Right lobe of liver (tissue), 6 donors: ENCODE data around the gene ZNF697. TPM values are rescaled to one million over a fixed set of nuclear protein-coding genes. Genes with fewer than 3 reads are reported as not detected.
A peak's percentile ranks its signal among the peaks of the same experiment; 100 is the strongest.

Experiments
- ATAC-seq, 4 donors: fragments of 200-7000 bp; cut with Tn5 transposase; one replicate each; pipeline ENCODE4 v1.9.1; 2020; ENCODE audit warnings: mild to moderate bottlenecking in 4 of 4, moderate library complexity in 4 of 4
- DNase-seq, 3 donors: peaks; one replicate each; pipeline ENCODE4 v3.0.0-alpha.2; 2020
- H3K27ac ChIP-seq, 3 donors: fragments of 200-600 bp; one replicate each; pipeline ENCODE4 v1.8.0; 2022
- H3K27me3 ChIP-seq, 2 donors: fragments of 200-600 bp; one replicate each; pipeline ENCODE4 v1.8.0; 2022
- H3K36me3 ChIP-seq, 4 donors: fragments of 200-600 bp; sonication (generic) in 1 of 4; one replicate each; pipeline versions ENCODE4 v1.5.1 to v1.8.0; 2017 to 2022; ENCODE audit warnings: control low read depth in 1 of 4
- H3K4me1 ChIP-seq, 4 donors: fragments of 200-600 bp; sonication (generic) in 1 of 4; one replicate each; pipeline versions ENCODE4 v1.5.1 to v1.8.0; 2017 to 2022; ENCODE audit warnings: control low read depth in 1 of 4
- H3K4me3 ChIP-seq, 3 donors: fragments of 200-600 bp; one replicate each; pipeline ENCODE4 v1.8.0; 2022
- H3K9me3 ChIP-seq, 4 donors: fragments of 200-600 bp; sonication (generic) in 1 of 4; one replicate each; pipeline versions ENCODE4 v1.5.1 to v1.8.0; 2017 to 2022; ENCODE audit warnings: control low read depth in 1 of 4
- POLR2A ChIP-seq: fragments of 450-650 bp; IDR thresholded peaks from one replicate; pipeline ENCODE4 v1.6.1; 2017; ENCODE audit warnings: antibody characterized with exemption, mild to moderate bottlenecking
- WGBS: methylation state at CpG from one replicate; pipeline ENCODE4 v1.1.6; 2018; ENCODE audit warnings: low coverage, low lambda C conversion rate; ENCODE audit not compliant: insufficient coverage; ENCODE audit errors: missing lambda C conversion rate; 5-methylcytosine and 5-hydroxymethylcytosine counted together
- intact Hi-C, 2 donors: fragments of 100-400 bp; cut with DNase I; formaldehyde crosslinking; loops; one replicate each; pipeline versions ENCODE4 v1.11.2 to v1.14.1; 2022
- total RNA-seq, 6 experiments: library from RNA; depleted of rRNA in 2 of 6; stranded (reverse); fragments of >200 nt in 2 of 6; fragmentation: NEBNext Ultra II Directional in 3 of 6; extraction: Animal tissue kit (Norgen Biotek cat#: 25700) in 3 of 6; gene quantifications; one replicate each; pipeline versions ENCODE4 v1.1.0 to v1.2.4, GENCODE V29; 2016 to 2023
- TF ChIP-seq, protein P1 (sequence below), 4 donors: fragments of 200-600 bp in 3 of 4; fragments of 450-650 bp in 1 of 4; IDR thresholded peaks; one replicate each; pipeline versions ENCODE4 v1.5.1 to v1.8.0; 2016 to 2022; ENCODE audit warnings: antibody characterized with exemption in 4 of 4, mild to moderate bottlenecking in 2 of 4
- donor health status: DM: no; HTN: yes; CAD: no.
- donor health status: DM: no; HTN: no; CAD: no.
- donor health status: DM: no; HTN: no; CAD: no.
- donor health status: DM: no; HTN: yes; CAD: no.
- donor health status: DM: no; HTN: yes; CAD: no.

Gene ZNF697
- total RNA-seq, 6 experiments from 2014 or later, result 2.6 to 6.9 (median 3.4) TPM

DNA sequence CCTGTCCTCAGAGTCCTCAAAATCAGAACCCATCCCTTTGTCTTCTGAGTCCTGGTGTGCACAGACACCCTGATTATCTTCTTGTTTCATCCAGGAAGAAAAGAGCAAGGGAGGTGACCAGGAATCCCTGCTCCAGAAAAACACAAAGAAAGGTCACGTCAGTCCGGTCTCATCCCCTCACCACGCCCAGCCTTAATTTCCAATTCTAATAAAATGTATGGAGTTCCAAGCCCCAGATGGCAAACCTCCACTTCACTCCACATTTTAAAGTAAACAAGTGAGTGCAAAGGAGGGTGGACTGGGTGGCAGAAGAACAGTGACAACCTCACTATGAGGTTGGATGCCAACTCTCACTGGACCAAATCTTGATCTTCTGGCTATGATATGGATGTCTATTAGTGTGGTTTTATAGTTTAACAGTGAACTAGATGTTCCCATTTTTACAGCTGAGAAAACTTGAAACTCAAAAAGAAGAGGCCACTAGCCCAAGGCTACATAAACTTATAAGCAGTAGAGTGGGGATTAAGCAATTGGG is 22.0 kb downstream of the ZNF697 start:
- H3K4me3 ChIP-seq, result no peak overlapping the region
- no peaks in the 10 kb centered on the region for H3K9me3 ChIP-seq
- WGBS, result 87% methylated on average over 3 of the region's 3 CpGs
- peaks cover 0 to 14% (median 9%) of the 10 kb centered on the region in 4 donors for H3K36me3 ChIP-seq
- H3K4me1 ChIP-seq, result peaks cover 0 to 17% (median 7%) of the 10 kb centered on the region in 4 donors
- no peaks in the 10 kb centered on the region for H3K27me3 ChIP-seq
- H3K27ac ChIP-seq, result no peak overlapping the region
- DNase-seq, result no peak
- intact Hi-C loops, result no loop called here
- TF ChIP-seq POLR2A, result no peak
- TF ChIP-seq, protein P1, sequence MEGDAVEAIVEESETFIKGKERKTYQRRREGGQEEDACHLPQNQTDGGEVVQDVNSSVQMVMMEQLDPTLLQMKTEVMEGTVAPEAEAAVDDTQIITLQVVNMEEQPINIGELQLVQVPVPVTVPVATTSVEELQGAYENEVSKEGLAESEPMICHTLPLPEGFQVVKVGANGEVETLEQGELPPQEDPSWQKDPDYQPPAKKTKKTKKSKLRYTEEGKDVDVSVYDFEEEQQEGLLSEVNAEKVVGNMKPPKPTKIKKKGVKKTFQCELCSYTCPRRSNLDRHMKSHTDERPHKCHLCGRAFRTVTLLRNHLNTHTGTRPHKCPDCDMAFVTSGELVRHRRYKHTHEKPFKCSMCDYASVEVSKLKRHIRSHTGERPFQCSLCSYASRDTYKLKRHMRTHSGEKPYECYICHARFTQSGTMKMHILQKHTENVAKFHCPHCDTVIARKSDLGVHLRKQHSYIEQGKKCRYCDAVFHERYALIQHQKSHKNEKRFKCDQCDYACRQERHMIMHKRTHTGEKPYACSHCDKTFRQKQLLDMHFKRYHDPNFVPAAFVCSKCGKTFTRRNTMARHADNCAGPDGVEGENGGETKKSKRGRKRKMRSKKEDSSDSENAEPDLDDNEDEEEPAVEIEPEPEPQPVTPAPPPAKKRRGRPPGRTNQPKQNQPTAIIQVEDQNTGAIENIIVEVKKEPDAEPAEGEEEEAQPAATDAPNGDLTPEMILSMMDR (IDR thresholded peaks at IDR 0.05), result no peak
- no peak for ATAC-seq

DNA sequence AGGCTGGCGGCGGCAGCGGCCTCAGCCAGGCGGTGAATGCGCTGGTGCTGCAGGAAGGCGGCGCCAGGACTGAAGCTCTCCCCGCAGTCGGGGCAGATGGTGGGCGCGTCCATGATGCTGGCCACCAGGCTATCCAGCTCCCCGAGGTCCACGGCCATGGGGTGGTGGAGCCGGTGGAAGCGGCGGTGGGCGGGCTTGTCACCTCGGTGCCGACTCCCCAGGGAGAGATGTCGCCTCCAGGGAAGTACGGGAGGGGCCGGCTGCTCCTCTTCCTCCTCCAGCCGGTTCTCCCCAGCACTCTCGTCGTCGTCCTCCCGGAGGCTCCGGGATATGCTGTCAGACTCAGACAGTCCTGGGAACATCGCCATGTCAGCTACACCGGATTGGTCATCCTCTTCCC is 24.4 kb downstream of the ZNF697 start:
- H3K4me3 ChIP-seq, result no peak overlapping the region
- no peaks in the 10 kb centered on the region for H3K9me3 ChIP-seq
- intact Hi-C loops, result no loop called here
- no peaks in the 10 kb centered on the region for H3K4me1 ChIP-seq
- DNase-seq, result no peak
- peak in 1 of 4 donors; percentile 21 for ATAC-seq
- no CpG with 5 or more reads among the region's 30 CpGs for WGBS
- TF ChIP-seq, protein P1 (IDR thresholded peaks at IDR 0.05), result no peak
- no peak for TF ChIP-seq POLR2A
- H3K36me3 ChIP-seq, result peaks cover 0 to 14% (median 9%) of the 10 kb centered on the region in 4 donors
- H3K27me3 ChIP-seq, result no peaks in the 10 kb centered on the region
- H3K27ac ChIP-seq, result no peak overlapping the region

DNA sequence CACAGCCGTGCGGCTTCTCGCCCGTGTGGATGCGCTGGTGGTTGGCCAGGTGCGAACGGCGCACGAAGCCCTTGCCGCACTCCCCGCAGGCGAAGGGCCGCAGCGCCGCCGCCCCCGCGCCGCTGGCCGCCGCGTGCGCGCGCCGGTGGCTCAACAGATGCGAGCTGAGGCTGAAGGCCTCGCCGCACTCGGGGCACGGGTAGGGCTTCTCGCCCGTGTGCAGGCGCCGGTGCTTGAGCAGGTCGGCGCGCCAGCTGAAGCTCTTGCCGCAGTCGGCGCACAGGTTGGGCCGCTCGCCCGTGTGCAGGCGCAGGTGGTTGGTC is 24.9 kb downstream of the ZNF697 start:
- DNase-seq (no peak), ATAC-seq (no peak)
- TF ChIP-seq POLR2A, result no peak
- TF ChIP-seq, protein P1 (IDR thresholded peaks at IDR 0.05), result no peak
- no peaks in the 10 kb centered on the region for H3K4me1 ChIP-seq
- intact Hi-C loops, result no loop called here
- H3K4me3 ChIP-seq, result no peak overlapping the region
- H3K27ac ChIP-seq, result no peak overlapping the region
- WGBS, result 95% methylated on average over 4 of the region's 45 CpGs
- H3K36me3 ChIP-seq, result peaks cover 0 to 14% (median 9%) of the 10 kb centered on the region in 4 donors
- H3K9me3 ChIP-seq, result no peaks in the 10 kb centered on the region
- no peaks in the 10 kb centered on the region for H3K27me3 ChIP-seq

DNA sequence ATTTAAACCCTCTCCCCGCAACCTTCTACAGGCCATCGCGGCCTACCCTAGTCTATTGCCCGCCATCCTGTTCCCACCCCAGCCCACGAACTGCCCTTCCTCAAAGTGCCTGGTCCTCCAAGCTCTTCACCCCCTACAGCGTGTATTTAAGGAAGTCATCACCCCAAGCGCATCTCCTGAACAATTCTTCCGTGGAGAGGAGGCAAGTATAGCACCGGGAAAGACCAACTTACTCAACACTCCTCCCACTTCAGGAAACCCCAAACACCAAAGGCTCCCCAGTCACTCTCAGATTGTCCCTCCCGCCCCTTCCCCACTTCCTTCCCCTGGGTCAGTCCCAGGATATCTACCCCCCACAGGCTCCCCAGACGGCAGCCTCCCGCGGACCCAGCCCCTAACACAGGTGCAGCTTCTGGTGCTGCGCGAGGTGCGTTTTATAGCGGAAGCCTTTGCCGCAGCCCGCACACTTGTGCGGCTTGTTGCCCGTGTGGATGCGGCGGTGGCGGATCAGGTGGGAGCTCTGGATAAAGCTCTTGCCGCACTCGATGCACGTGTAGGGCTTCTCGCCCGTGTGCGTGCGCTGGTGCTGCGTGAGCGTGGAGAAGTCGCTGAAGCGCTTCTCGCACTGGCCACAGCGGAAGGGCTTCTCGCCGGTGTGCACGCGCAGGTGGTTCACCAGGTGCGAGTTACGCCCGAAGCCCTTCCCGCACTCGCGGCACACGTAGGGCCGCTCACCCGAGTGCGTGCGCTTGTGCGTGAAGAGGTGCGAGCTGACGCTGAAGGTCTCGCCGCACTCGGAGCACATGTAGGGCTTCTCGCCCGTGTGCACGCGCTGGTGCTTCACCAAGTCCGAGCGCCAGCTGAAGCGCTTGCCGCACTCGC is 25.5 kb downstream of the ZNF697 start:
- no peaks in the 10 kb centered on the region for H3K27me3 ChIP-seq
- no peak overlapping the region for H3K4me3 ChIP-seq
- H3K9me3 ChIP-seq, result no peaks in the 10 kb centered on the region
- ATAC-seq (no peak), DNase-seq (no peak)
- H3K27ac ChIP-seq, result no peak overlapping the region
- peaks cover 0 to 14% (median 9%) of the 10 kb centered on the region in 4 donors for H3K36me3 ChIP-seq
- 90% methylated on average over 13 of the region's 67 CpGs for WGBS
- TF ChIP-seq, protein P1 (IDR thresholded peaks at IDR 0.05), result no peak
- no peak for TF ChIP-seq POLR2A
- intact Hi-C loops, result no loop called here
- no peaks in the 10 kb centered on the region for H3K4me1 ChIP-seq
